H1 (cell line): ENCODE results near the gene GNG7. TPM values are rescaled to one million over a fixed set of nuclear protein-coding genes. Genes with fewer than 3 reads are reported as not detected.

Experiments used
- CTCF ChIA-PET: fragments of 300-600 bp; sonication (Branson Sonifier 250); formaldehyde crosslinking; loops from one replicate; lab custom pipeline; 2021; ENCODE audit not compliant: partially characterized antibody; lab: Charles Lee
- POLR2A ChIA-PET: fragments of 300-600 bp; sonication (Branson Sonifier 250); formaldehyde crosslinking; loops from one replicate; lab custom pipeline; 2021; ENCODE audit warnings: inconsistent platforms; ENCODE audit not compliant: partially characterized antibody; lab: Charles Lee
- DNase-seq, 2 experiments: peaks; one replicate each; pipeline versions ENCODE4 v3.0.0 to v3.0.0-alpha.2; 2010 to 2022; ENCODE audit warnings: low spot score in 2 of 2, low read depth in 1 of 2, mixed read lengths in 1 of 2
- FAIRE-seq: peaks from 2 replicates; lab custom pipeline; 2011; peaks lifted over from hg19 to GRCh38; lab: Jason Lieb, UNC
- H2AFZ ChIP-seq: 2 replicates; pipeline ENCODE4 v1.8.1; 2012; ENCODE audit warnings: low read length, inconsistent platforms
- H2AK5ac ChIP-seq: 2 replicates; pipeline ENCODE4 v1.6.1; 2013; ENCODE audit warnings: low read depth, low read length
- H2BK120ac ChIP-seq: replicated peaks from 2 replicates; pipeline ENCODE3; 2013; ENCODE audit warnings: low read depth, low read length, inconsistent platforms
- H2BK12ac ChIP-seq: 2 replicates; pipeline ENCODE4 v1.6.1; 2013; ENCODE audit warnings: low read depth, low read length
- H2BK15ac ChIP-seq: 2 replicates; pipeline ENCODE4 v1.6.1; 2013; ENCODE audit warnings: low read length
- H2BK20ac ChIP-seq: 2 replicates; pipeline ENCODE4 v1.6.1; 2013; ENCODE audit warnings: low read length
- H2BK5ac ChIP-seq: 2 replicates; pipeline ENCODE4 v1.6.1; 2013; ENCODE audit warnings: low read depth, low read length
- H3K14ac ChIP-seq: 2 replicates; pipeline ENCODE4 v1.6.1; 2013; ENCODE audit warnings: inconsistent platforms; ENCODE audit not compliant: insufficient read length
- H3K18ac ChIP-seq: 2 replicates; pipeline ENCODE4 v1.6.1; 2013; ENCODE audit warnings: low read length; ENCODE audit errors: extremely low read depth
- H3K23ac ChIP-seq: 2 replicates; pipeline ENCODE4 v1.6.1; 2013; ENCODE audit warnings: inconsistent platforms; ENCODE audit not compliant: insufficient read length
- H3K23me2 ChIP-seq: 2 replicates; pipeline ENCODE4 v1.6.1; 2013; ENCODE audit warnings: low read depth, low read length
- H3K27ac ChIP-seq: 2 replicates; pipeline ENCODE4 v1.6.1; 2011; ENCODE audit warnings: low read depth, low read length, inconsistent platforms
- H3K27me3 ChIP-seq, 4 experiments: replicated peaks in 1 of 4; 1 replicate in 1 of 4; 2 replicates in 3 of 4; pipeline versions ENCODE4 v1.6.1 to v1.8.1; 2011 to 2013; ENCODE audit warnings: low read length in 3 of 4, mild to moderate bottlenecking in 3 of 4, inconsistent platforms in 2 of 4, mixed read lengths in 2 of 4, moderate library complexity in 1 of 4; ENCODE audit not compliant: control insufficient read depth in 3 of 4, insufficient read depth in 3 of 4; ENCODE audit errors: extremely low read depth in 1 of 4
- H3K36me3 ChIP-seq, 4 experiments: 2 replicates each; pipeline versions ENCODE4 v1.6.1 to v1.8.1; 2011 to 2013; ENCODE audit warnings: mild to moderate bottlenecking in 4 of 4, low read length in 3 of 4, moderate library complexity in 2 of 4, control low read depth in 1 of 4, inconsistent platforms in 1 of 4; ENCODE audit not compliant: insufficient read depth in 4 of 4, control insufficient read depth in 2 of 4
- H3K4ac ChIP-seq: replicated peaks from 2 replicates; pipeline ENCODE3; 2013; ENCODE audit warnings: low read length, low read depth, mixed read lengths, inconsistent platforms; ENCODE audit not compliant: insufficient read length
- H3K4me1 ChIP-seq, 4 experiments: replicated peaks in 1 of 4; 1 replicate in 1 of 4; 2 replicates in 3 of 4; pipeline versions ENCODE4 v1.6.1 to v1.8.1; 2011 to 2013; ENCODE audit warnings: low read length in 3 of 4, inconsistent platforms in 2 of 4, mixed read lengths in 1 of 4; ENCODE audit not compliant: insufficient read depth in 4 of 4, control insufficient read depth in 3 of 4
- H3K4me2 ChIP-seq, 2 experiments: 2 replicates each; pipeline versions ENCODE4 v1.6.1 to v1.8.1; 2011 to 2013; ENCODE audit warnings: low read depth in 2 of 2, low read length in 2 of 2, control low read depth in 1 of 2, inconsistent platforms in 1 of 2, mild to moderate bottlenecking in 1 of 2; ENCODE audit not compliant: insufficient read depth in 1 of 2
- H3K4me3 ChIP-seq, 4 experiments: fragments of 200-600, 300-600 bp in 1 of 4; sonication (generic), shearing (Covaris generic), sonication (Bioruptor Twin) in 1 of 4; 2 replicates each; pipeline versions ENCODE4 v1.5.1 to v1.8.1; 2011 to 2016; ENCODE audit warnings: low read length in 4 of 4, low read depth in 3 of 4, control low read depth in 2 of 4, inconsistent platforms in 2 of 4, mild to moderate bottlenecking in 2 of 4, mixed read lengths in 1 of 4, moderate library complexity in 1 of 4; ENCODE audit not compliant: insufficient read depth in 2 of 4; ENCODE audit errors: extremely low read depth in 1 of 4
- H3K56ac ChIP-seq: replicated peaks from 2 replicates; pipeline ENCODE3; 2013; ENCODE audit warnings: low read depth, mild to moderate bottlenecking, mixed read lengths, low read length, inconsistent platforms; ENCODE audit not compliant: insufficient read length
- H3K79me1 ChIP-seq: 2 replicates; pipeline ENCODE4 v1.6.1; 2013; ENCODE audit warnings: low read depth, low read length, control low read depth
- H3K79me2 ChIP-seq, 2 experiments: 2 replicates each; pipeline versions ENCODE4 v1.6.1 to v1.8.1; 2012 to 2013; ENCODE audit warnings: low read length in 2 of 2, mild to moderate bottlenecking in 2 of 2, inconsistent platforms in 1 of 2; ENCODE audit not compliant: insufficient read depth in 2 of 2, control insufficient read depth in 1 of 2
- H3K9ac ChIP-seq, 4 experiments: replicated peaks in 1 of 4; 1 replicate in 1 of 4; 2 replicates in 3 of 4; pipeline versions ENCODE4 v1.6.1 to v1.8.1; 2011 to 2013; ENCODE audit warnings: low read depth in 3 of 4, low read length in 3 of 4, control low read depth in 2 of 4, mild to moderate bottlenecking in 2 of 4, moderate library complexity in 2 of 4, inconsistent platforms in 1 of 4; ENCODE audit errors: extremely low read depth in 1 of 4
- H3K9me3 ChIP-seq, 2 experiments: 2 replicates each; pipeline versions ENCODE4 v1.6.1 to v1.8.1; 2012 to 2013; ENCODE audit warnings: mild to moderate bottlenecking in 2 of 2, moderate library complexity in 2 of 2, control low read depth in 1 of 2, inconsistent platforms in 1 of 2, low read depth in 1 of 2, low read length in 1 of 2, mixed read lengths in 1 of 2; ENCODE audit not compliant: insufficient read depth in 2 of 2
- H4K20me1 ChIP-seq, 2 experiments: replicated peaks in 1 of 2; 2 replicates each; pipeline versions ENCODE3 to v1.8.1; 2011 to 2013; ENCODE audit warnings: inconsistent platforms in 2 of 2, low read length in 2 of 2, mild to moderate bottlenecking in 1 of 2; ENCODE audit not compliant: insufficient read depth in 2 of 2, control insufficient read depth in 1 of 2
- H4K5ac ChIP-seq: 2 replicates; pipeline ENCODE4 v1.6.1; 2013; ENCODE audit warnings: low read length, low read depth, mixed read lengths, inconsistent platforms; ENCODE audit not compliant: insufficient read length
- H4K8ac ChIP-seq: 2 replicates; pipeline ENCODE4 v1.8.0; 2013; ENCODE audit warnings: mild to moderate bottlenecking, moderate library complexity, low read length, inconsistent platforms; ENCODE audit not compliant: insufficient read depth; ENCODE audit errors: extremely low read depth
- H4K91ac ChIP-seq: replicated peaks from 2 replicates; pipeline ENCODE3; 2013; ENCODE audit warnings: low read length, mixed read lengths, inconsistent platforms; ENCODE audit not compliant: insufficient read length
- CBX5 ChIP-seq: fragments of 300-800, 300-1000 bp; sonication (generic); IDR thresholded peaks from 2 replicates; pipeline ENCODE4 v1.7.1; 2016; ENCODE audit warnings: antibody characterized with exemption, low read length, low read depth
- EGR1 ChIP-seq: IDR thresholded peaks from 2 replicates; pipeline ENCODE4 v1.6.1; 2011; ENCODE audit warnings: low read depth, low read length, borderline replicate concordance
- EP300 ChIP-seq, 2 experiments: IDR thresholded peaks; 1 replicate in 1 of 2; 2 replicates in 1 of 2; pipeline ENCODE4 v1.6.1; 2011 to 2012; ENCODE audit warnings: low read depth in 2 of 2, low read length in 2 of 2, mild to moderate bottlenecking in 2 of 2, borderline replicate concordance in 1 of 2, inconsistent platforms in 1 of 2, moderate library complexity in 1 of 2
- HDAC6 ChIP-seq: IDR thresholded peaks from one replicate; pipeline ENCODE4 v1.7.1; 2012; ENCODE audit warnings: low read depth, mild to moderate bottlenecking, inconsistent platforms, low read length, moderate library complexity
- JUND ChIP-seq: IDR thresholded peaks from 2 replicates; pipeline ENCODE4 v1.6.1; 2011; ENCODE audit warnings: mild to moderate bottlenecking, improper control_type of control experiment, low read length
- NANOG ChIP-seq: IDR thresholded peaks from 2 replicates; pipeline ENCODE4 v1.6.1; 2011; ENCODE audit warnings: low read length, low read depth, mild to moderate bottlenecking, inconsistent platforms; ENCODE audit not compliant: insufficient read depth, poor library complexity, severe bottlenecking
- POLR2AphosphoS5 ChIP-seq: IDR thresholded peaks from 2 replicates; pipeline ENCODE4 v1.6.1; 2011; ENCODE audit warnings: low read depth, low read length
- POU5F1 ChIP-seq: IDR thresholded peaks from 2 replicates; pipeline ENCODE4 v1.6.1; 2011; ENCODE audit warnings: low read depth, mild to moderate bottlenecking, low read length, moderate library complexity
- RFX5 ChIP-seq: IDR thresholded peaks from 2 replicates; pipeline ENCODE4 v1.6.1; 2011; ENCODE audit warnings: low read depth, low read length, improper control_type of control experiment, borderline replicate concordance
- TEAD4 ChIP-seq: IDR thresholded peaks from 2 replicates; pipeline ENCODE4 v1.6.1; 2012; ENCODE audit warnings: low read depth, low read length, inconsistent platforms, mixed read lengths
- YY1 ChIP-seq: IDR thresholded peaks from 2 replicates; pipeline ENCODE4 v1.6.1; 2011; ENCODE audit warnings: low read depth, mild to moderate bottlenecking, low read length
- ZNF274 ChIP-seq: IDR thresholded peaks from 2 replicates; pipeline ENCODE4 v1.7.0; 2012; ENCODE audit warnings: low read length, borderline replicate concordance; ENCODE audit errors: extremely low read depth
- WGBS, 2 experiments: shearing (Covaris generic) in 1 of 2; methylation state at CpG; one replicate each; pipeline versions ENCODE4 v1.1.6 to v1.1.7; 2013 to 2015; ENCODE audit warnings: low lambda C conversion rate in 2 of 2, mixed read lengths in 2 of 2, inconsistent platforms in 1 of 2, low coverage in 1 of 2, missing lambda C conversion rate in 1 of 2; ENCODE audit not compliant: insufficient replicate concordance in 2 of 2, insufficient coverage in 1 of 2, insufficient read length in 1 of 2; ENCODE audit errors: extremely low coverage in 1 of 2, missing lambda C conversion rate in 1 of 2; 5-methylcytosine and 5-hydroxymethylcytosine counted together
- polyA plus RNA-seq, 7 experiments: library from polyadenylated mRNA; depleted of rRNA in 3 of 7; stranded (reverse) in 5 of 7; unstranded in 2 of 7; fragments of >200 nt in 5 of 7; fragments of 200-250 nt in 2 of 7; gene quantifications; 1 replicate in 5 of 7; 2 replicates in 1 of 7; 4 replicates in 1 of 7; pipeline versions ENCODE4 v1.2.1 to v1.2.3, GENCODE V29; 2011 to 2013; ENCODE audit warnings: missing spikeins in 2 of 7, mixed read lengths in 2 of 7
- total RNA-seq: library from RNA; stranded (reverse); fragmentation: NEBNext Ultra II Directional; extraction: Animal tissue kit (Norgen Biotek cat#: 25700); gene quantifications from 2 replicates; pipeline ENCODE4 v1.2.1, GENCODE V29; 2021
- TF ChIP-seq, protein P1 (sequence below): IDR thresholded peaks from 2 replicates; pipeline ENCODE4 v1.6.1; 2011; ENCODE audit warnings: low read length, improper control_type of control experiment

The GNG7 gene
- total and polyA plus RNA-seq, 2 of the 8 experiments (the other 6 are each of a cell fraction or from before 2014, with no cell fraction given) = 2.8 to 7.8 TPM

DNA sequence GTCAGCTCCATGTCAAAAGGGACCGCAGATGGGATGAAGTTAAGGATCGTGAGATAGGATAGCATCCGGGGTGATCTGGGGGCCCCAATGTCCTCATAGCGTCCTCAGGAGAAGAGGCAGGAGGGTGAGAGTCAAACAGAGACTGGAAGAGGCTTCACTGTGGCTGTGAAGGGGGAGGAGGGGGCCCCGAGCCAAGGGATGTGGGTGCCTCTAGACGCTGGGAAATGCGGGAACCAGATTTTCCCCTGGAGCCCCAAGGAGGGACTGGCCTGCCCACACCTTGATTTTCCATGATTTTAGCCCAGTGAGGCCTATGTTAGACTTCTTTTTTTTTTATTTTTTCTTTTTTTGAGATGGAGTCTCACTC is 61.2 kb downstream of the GNG7 start:
- no peak overlapping the region for H2BK5ac ChIP-seq
- no peak overlapping the region for H2BK15ac ChIP-seq
- TF ChIP-seq NANOG (no peak), HDAC6 (no peak), ZNF274 (no peak), EP300 (IDR thresholded peaks at IDR 0.05; ENCODE audit: borderline replicate concordance in 1 of 2, low read depth in 2 of 2, low read length in 2 of 2) (no peak), EGR1 (no peak), RFX5 (no peak), POLR2AphosphoS5 (no peak), CBX5 (no peak), JUND (no peak), TEAD4 (no peak), POU5F1 (no peak), YY1 (no peak)
- TF ChIP-seq, protein P1, sequence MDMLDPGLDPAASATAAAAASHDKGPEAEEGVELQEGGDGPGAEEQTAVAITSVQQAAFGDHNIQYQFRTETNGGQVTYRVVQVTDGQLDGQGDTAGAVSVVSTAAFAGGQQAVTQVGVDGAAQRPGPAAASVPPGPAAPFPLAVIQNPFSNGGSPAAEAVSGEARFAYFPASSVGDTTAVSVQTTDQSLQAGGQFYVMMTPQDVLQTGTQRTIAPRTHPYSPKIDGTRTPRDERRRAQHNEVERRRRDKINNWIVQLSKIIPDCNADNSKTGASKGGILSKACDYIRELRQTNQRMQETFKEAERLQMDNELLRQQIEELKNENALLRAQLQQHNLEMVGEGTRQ = no peak
- TF ChIP-seq, all 59 proteins: peak for 0
- Histone ChIP-seq H3K36me3 (no peaks in the 10 kb centered on the region), H2BK12ac (no peak overlapping the region), H3K56ac (no peak overlapping the region), H3K4me1 (peaks cover 0 to 4% (median 2%) of the 10 kb centered on the region in 4 experiments; a peak in 3 of 7 replicates), H3K4me3 (no peak overlapping the region), H4K5ac (no peak overlapping the region), H3K79me1 (no peaks in the 10 kb centered on the region; the same call in 1 of the 2 replicates), H3K79me2 (no peaks in the 10 kb centered on the region), H2BK20ac (no peak overlapping the region), H3K27ac (no peak overlapping the region), H4K20me1 (no peaks in the 10 kb centered on the region), H2AK5ac (no peak overlapping the region), H3K23ac (no peak overlapping the region), H4K8ac (no peak overlapping the region), H2BK120ac (no peak overlapping the region), H4K91ac (no peak overlapping the region), H3K4me2 (no peak overlapping the region), H3K9me3 (no peaks in the 10 kb centered on the region), H3K27me3 (no peaks in the 10 kb centered on the region; a peak in 1 of 7 replicates), H3K4ac (no peak overlapping the region), H3K23me2 (no peaks in the 10 kb centered on the region), H3K18ac (no peak overlapping the region), H3K14ac (no peak overlapping the region), H2AFZ (no peak overlapping the region), H3K9ac (no peak overlapping the region)
- FAIRE-seq (no peak), DNase-seq (no peak)
- POLR2A ChIA-PET = interaction anchor here (1.4 kb wide), 1 partner anchor 98 kb away, joined by 4 read pairs; the partner anchor contains the start of gene SLC39A3
- CTCF ChIA-PET = interaction anchor here (1.1 kb wide), 1 partner anchor 17 kb away, joined by 3 read pairs; no protein-coding TSS in a partner anchor
- 91% methylated on average over 7 of the region's 7 CpGs; no CpG with 5 or more reads in 1 of the 2 experiments for WGBS, 2 experiments
